ENCODE measurements around the gene LRRC31. TPM values are rescaled to one million over a fixed set of nuclear protein-coding genes. Genes with fewer than 3 reads are reported as not detected.
A peak's percentile ranks its signal among the peaks of the same experiment; 100 is the strongest.

Gene LRRC31
- 0.17 TPM for polyA plus RNA-seq (2012; ENCODE audit: low read depth, missing spikeins)

DNA sequence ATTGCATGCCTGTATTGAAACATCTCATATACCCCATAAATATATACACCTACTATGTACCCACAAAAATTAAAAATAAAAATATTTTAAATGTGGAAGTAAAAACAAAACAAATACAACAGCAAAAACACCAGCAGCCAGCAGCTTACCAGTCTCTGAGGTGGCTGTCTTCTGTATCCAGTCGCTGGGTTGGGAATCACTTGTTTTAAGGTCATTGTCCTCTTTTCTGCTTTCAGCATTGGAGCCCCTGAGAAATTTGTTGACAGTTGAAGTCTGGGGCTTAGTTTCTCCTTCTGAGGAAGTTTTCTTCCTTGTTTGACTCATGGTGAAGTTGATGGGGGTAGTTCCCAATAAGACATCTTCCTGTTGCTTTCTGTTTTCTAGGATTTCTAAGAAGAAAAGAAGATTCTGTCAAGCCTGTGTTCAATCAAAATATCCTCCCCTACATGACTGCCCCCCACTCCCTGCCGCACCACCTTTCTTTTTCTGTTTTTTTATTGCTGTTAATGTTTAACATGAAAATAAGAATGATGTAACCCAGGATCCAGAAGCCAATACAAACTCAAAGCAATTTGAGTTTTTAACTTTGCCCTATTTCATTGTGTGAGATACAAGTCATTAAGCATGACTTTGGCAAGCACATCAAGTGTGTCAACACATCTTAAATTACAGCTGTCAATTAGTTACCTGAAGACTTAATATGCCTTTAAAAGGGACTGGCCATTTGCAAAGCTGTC, at the start of gene LRRC31:
LRRC31 (minus strand) TSS at position 452 of the 737 bp plus-strand sequence; CDS start at position 324, 128 bp downstream.
- TF ChIP-seq POLR2A (IDR thresholded peaks at IDR 0.05; ENCODE audit: low read depth, low read length) (no peak), TAF1 (IDR thresholded peaks at IDR 0.05; ENCODE audit: low read depth, low read length) (no peak), POU2F2 (IDR thresholded peaks at IDR 0.05; ENCODE audit: low read depth, low read length) (no peak), POLR2AphosphoS5 (IDR thresholded peaks at IDR 0.05; ENCODE audit: low read depth, low read length) (no peak), PAX5 (IDR thresholded peaks at IDR 0.05; ENCODE audit: insufficient read depth, low read length, severe bottlenecking) (no peak), SPI1 (IDR thresholded peaks at IDR 0.05; ENCODE audit: low read depth, low read length) (no peak)
- FAIRE-seq = no peak
- DNase-seq (ENCODE audit: insufficient read length, low spot score) = no peak

DNA sequence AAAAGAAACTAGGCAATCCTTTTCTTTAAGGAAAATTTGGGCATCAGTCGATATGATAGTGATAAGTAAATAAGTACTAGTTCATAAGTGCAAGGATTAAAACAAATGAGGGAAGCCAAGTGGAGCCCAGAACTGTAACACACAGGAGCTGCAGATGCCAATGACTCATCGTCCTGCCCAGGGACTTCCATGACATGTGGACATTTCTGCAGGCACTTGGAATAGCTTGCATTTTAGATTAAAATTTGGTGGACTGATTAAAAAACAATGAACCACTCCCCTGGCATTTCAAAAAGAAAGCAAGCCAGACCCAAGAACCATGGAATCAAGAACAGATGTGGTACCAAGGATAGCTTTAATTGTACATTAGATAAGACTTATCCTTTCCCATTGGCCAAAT, 44.6 kb upstream of the LRRC31 start:
- FAIRE-seq (no peak), DNase-seq (ENCODE audit: insufficient read length, low spot score) (no peak)
- no peak for TF ChIP-seq POLR2A (IDR thresholded peaks at IDR 0.05; ENCODE audit: low read depth, low read length)
- no peak for TF ChIP-seq SPI1 (IDR thresholded peaks at IDR 0.05; ENCODE audit: low read depth, low read length)
- TF ChIP-seq TAF1 (IDR thresholded peaks at IDR 0.05; ENCODE audit: low read depth, low read length) = no peak

DNA sequence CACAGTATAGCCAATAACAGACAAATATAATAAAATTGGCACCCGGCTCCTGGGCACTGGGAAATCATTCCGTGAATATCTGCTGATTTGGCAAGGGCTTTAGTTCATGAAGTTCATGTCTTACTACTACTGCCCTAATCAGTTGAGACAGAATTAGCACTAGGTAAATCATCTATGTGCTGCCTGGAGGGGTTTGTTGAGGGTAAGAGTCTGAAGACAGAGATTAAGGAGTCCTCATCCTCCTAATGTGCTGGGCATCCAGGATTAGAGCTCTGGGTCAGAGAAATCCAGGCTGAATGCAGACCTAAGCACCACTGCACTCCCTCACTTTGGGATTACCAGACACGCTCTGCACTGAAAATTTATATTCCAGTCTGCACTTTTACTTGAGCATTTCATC, 43.6 kb upstream of the LRRC31 start:
- DNase-seq (ENCODE audit: insufficient read length, low spot score) (no peak), FAIRE-seq (no peak)
- TF ChIP-seq POLR2AphosphoS5 (IDR thresholded peaks at IDR 0.05; ENCODE audit: low read depth, low read length) (no peak), POLR2A (IDR thresholded peaks at IDR 0.05; ENCODE audit: low read depth, low read length) (no peak), PAX5 (IDR thresholded peaks at IDR 0.05; ENCODE audit: insufficient read depth, low read length, severe bottlenecking) (no peak), POU2F2 (IDR thresholded peaks at IDR 0.05; ENCODE audit: low read depth, low read length) (no peak), SPI1 (IDR thresholded peaks at IDR 0.05; ENCODE audit: low read depth, low read length) (no peak), TAF1 (IDR thresholded peaks at IDR 0.05; ENCODE audit: low read depth, low read length) (no peak)

DNA sequence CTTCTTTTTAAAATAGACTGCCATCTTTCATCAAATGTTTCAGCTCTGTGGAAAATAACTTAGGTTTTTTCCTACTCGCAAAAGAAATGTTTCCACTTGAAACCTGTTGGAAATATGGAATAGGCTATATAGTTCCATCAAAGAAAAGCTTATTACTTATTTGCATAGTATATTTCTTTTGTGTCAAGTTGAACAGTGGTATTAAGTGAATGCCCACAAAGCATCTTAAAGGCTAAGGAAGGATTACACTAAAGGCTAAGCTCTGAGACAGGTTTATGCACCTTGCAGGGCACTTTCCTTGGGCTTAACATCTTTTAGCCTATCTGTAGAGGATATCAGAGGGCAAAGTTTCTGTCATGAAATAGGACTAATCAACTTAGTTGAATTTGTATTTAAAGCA, 41.5 kb upstream of the LRRC31 start, which contains the start of gene SAMD7:
SAMD7 (plus strand) TSS at position 301 of the 400 bp plus-strand sequence. CDS start 7,927 bp downstream, outside the sequence.
- FAIRE-seq (peak; percentile 26), DNase-seq (ENCODE audit: insufficient read length, low spot score) (no peak)
- TF ChIP-seq PAX5 (IDR thresholded peaks at IDR 0.05; ENCODE audit: insufficient read depth, low read length, severe bottlenecking) = no peak
- no peak for TF ChIP-seq POU2F2 (IDR thresholded peaks at IDR 0.05; ENCODE audit: low read depth, low read length)
- TF ChIP-seq POLR2AphosphoS5 (IDR thresholded peaks at IDR 0.05; ENCODE audit: low read depth, low read length) = no peak
- no peak for TF ChIP-seq TAF1 (IDR thresholded peaks at IDR 0.05; ENCODE audit: low read depth, low read length)
- no peak for TF ChIP-seq POLR2A (IDR thresholded peaks at IDR 0.05; ENCODE audit: low read depth, low read length)
- TF ChIP-seq SPI1 (IDR thresholded peaks at IDR 0.05; ENCODE audit: low read depth, low read length) = no peak

DNA sequence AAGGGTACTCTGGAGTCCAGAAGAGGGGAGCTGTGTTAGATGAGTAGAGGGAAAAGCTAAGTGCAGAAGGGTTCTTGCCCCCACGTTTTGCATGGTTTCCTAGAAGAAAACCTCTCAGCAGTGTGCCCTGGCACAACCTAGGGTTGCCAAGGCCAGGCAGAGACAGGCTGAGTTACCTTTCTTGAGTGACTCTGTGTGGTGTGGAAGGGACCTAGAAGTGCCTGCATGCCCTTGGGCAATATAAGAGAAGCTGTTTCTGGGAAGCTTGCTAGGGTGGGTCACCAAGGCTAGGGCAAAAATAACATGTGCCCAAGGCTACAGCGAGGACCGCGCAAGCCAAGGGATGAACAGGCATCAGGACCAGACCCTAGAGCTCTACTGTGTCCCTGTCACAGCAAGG, 38.2 kb upstream of the LRRC31 start:
- TF ChIP-seq POLR2A (IDR thresholded peaks at IDR 0.05; ENCODE audit: low read depth, low read length) (no peak), POLR2AphosphoS5 (IDR thresholded peaks at IDR 0.05; ENCODE audit: low read depth, low read length) (no peak), SPI1 (IDR thresholded peaks at IDR 0.05; ENCODE audit: low read depth, low read length) (no peak), TAF1 (IDR thresholded peaks at IDR 0.05; ENCODE audit: low read depth, low read length) (no peak), PAX5 (IDR thresholded peaks at IDR 0.05; ENCODE audit: insufficient read depth, low read length, severe bottlenecking) (no peak), POU2F2 (IDR thresholded peaks at IDR 0.05; ENCODE audit: low read depth, low read length) (no peak)
- FAIRE-seq = no peak

DNA sequence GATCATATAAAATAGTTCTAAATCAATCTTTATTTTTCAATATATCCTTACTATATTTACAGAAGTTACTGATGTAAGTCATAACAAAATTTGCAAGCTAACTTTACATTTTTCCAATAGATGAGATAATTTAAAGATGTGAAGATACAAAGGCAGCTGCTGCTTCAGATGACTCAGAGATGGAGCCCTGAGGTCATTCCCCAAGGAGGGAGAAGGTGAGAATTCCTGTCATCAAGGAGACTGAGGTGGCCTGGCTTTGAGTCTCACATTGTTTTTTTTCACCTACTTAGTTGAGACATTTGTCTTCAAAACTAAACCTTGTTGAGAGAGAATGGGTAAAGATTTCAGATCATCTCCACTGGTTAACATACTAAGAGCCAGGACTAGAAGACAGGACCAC, 37.7 kb upstream of the LRRC31 start:
- FAIRE-seq (no peak), DNase-seq (ENCODE audit: insufficient read length, low spot score) (no peak)
- TF ChIP-seq POLR2AphosphoS5 (IDR thresholded peaks at IDR 0.05; ENCODE audit: low read depth, low read length) (no peak), TAF1 (IDR thresholded peaks at IDR 0.05; ENCODE audit: low read depth, low read length) (no peak), POU2F2 (IDR thresholded peaks at IDR 0.05; ENCODE audit: low read depth, low read length) (no peak), PAX5 (IDR thresholded peaks at IDR 0.05; ENCODE audit: insufficient read depth, low read length, severe bottlenecking) (no peak), SPI1 (IDR thresholded peaks at IDR 0.05; ENCODE audit: low read depth, low read length) (no peak), POLR2A (IDR thresholded peaks at IDR 0.05; ENCODE audit: low read depth, low read length) (no peak)

More for the DNA sequence above, 38.2 kb upstream of the LRRC31 start:
- DNase-seq (ENCODE audit: insufficient read length, low spot score) = no peak

DNA sequence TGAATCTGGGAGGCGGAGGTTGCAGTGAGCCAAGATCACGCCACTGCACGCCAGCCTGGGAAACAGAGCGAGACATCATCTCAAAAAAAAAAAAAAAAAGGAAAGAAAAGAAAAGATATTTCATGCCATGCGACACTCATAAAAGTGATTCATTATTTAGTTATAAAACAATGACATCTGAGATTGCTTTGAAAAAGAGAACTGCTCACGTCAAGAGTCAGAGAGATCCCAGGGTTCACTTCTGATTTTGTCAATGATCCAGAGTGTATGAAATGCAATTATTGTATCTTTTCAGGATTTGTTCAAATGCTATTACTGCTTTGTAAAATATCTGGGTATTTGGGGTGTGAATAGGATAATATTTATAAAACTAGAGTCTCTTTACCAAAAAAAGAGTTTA, 35.7 kb upstream of the LRRC31 start:
- FAIRE-seq (no peak), DNase-seq (ENCODE audit: insufficient read length, low spot score) (no peak)
- TF ChIP-seq POLR2AphosphoS5 (IDR thresholded peaks at IDR 0.05; ENCODE audit: low read depth, low read length) = no peak
- no peak for TF ChIP-seq PAX5 (IDR thresholded peaks at IDR 0.05; ENCODE audit: insufficient read depth, low read length, severe bottlenecking)
- TF ChIP-seq SPI1 (IDR thresholded peaks at IDR 0.05; ENCODE audit: low read depth, low read length) = no peak
- TF ChIP-seq POLR2A (IDR thresholded peaks at IDR 0.05; ENCODE audit: low read depth, low read length) = no peak

DNA sequence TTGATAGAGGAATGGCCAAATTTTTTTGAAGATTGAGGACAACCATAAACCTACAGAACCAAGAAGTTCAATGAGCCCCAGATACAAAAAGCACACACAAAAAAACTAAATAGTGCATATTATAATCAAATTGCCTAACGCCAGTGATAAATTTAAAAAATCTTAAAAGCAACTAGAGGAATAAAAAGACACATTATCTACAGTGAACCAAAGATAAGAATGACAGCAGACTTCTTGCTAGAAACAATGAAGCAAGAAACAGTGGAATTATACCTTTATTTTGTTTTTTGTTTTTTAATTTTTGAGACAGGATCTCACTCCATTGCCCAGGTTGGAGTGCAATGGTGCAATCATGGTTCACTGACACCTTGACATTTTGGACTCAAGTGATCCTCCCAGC, 31.7 kb upstream of the LRRC31 start:
- no peak for DNase-seq (ENCODE audit: insufficient read length, low spot score)
- FAIRE-seq = no peak
- TF ChIP-seq POLR2A (IDR thresholded peaks at IDR 0.05; ENCODE audit: low read depth, low read length) = no peak
- no peak for TF ChIP-seq SPI1 (IDR thresholded peaks at IDR 0.05; ENCODE audit: low read depth, low read length)
- TF ChIP-seq PAX5 (IDR thresholded peaks at IDR 0.05; ENCODE audit: insufficient read depth, low read length, severe bottlenecking) = no peak
- no peak for TF ChIP-seq POLR2AphosphoS5 (IDR thresholded peaks at IDR 0.05; ENCODE audit: low read depth, low read length)
- no peak for TF ChIP-seq POU2F2 (IDR thresholded peaks at IDR 0.05; ENCODE audit: low read depth, low read length)
- TF ChIP-seq TAF1 (IDR thresholded peaks at IDR 0.05; ENCODE audit: low read depth, low read length) = no peak

DNA sequence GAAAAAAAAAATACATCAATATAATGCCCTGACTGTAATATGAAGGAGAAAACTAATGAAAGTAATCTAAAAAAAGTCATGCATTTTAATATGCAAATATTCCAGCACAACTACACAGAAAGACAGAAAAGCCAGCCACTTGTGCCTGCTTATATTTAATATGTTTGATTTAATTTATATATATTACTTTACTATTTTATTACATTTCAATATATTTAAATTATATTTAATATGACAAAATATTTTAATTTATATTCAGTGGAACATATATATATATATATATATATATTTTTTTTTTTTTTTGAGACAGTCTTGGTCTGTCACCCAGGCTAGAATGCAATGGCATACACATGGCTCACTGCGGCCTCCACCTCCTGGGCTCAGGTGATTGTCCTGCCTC, 27.5 kb upstream of the LRRC31 start:
- DNase-seq (ENCODE audit: insufficient read length, low spot score) (no peak), FAIRE-seq (no peak)
- no peak for TF ChIP-seq TAF1 (IDR thresholded peaks at IDR 0.05; ENCODE audit: low read depth, low read length)
- no peak for TF ChIP-seq POU2F2 (IDR thresholded peaks at IDR 0.05; ENCODE audit: low read depth, low read length)
- no peak for TF ChIP-seq SPI1 (IDR thresholded peaks at IDR 0.05; ENCODE audit: low read depth, low read length)
- no peak for TF ChIP-seq POLR2AphosphoS5 (IDR thresholded peaks at IDR 0.05; ENCODE audit: low read depth, low read length)
- TF ChIP-seq PAX5 (IDR thresholded peaks at IDR 0.05; ENCODE audit: insufficient read depth, low read length, severe bottlenecking) = no peak
- no peak for TF ChIP-seq POLR2A (IDR thresholded peaks at IDR 0.05; ENCODE audit: low read depth, low read length)

Data from GM12891 (cell line).